AG09309 (cell line): ENCODE results near the gene CD164L2.

Experiments
- DNase-seq: peaks from one replicate; pipeline ENCODE4 v3.0.0-alpha.2; 2010; ENCODE audit warnings: low read depth
- H3K4me3 ChIP-seq: 2 replicates; pipeline ENCODE4 v1.5.1; 2011; ENCODE audit warnings: mild to moderate bottlenecking, low read depth, low read length, moderate library complexity; ENCODE audit not compliant: control insufficient read depth
- CTCF ChIP-seq: IDR thresholded peaks from 2 replicates; pipeline ENCODE4 v1.5.1; 2011; ENCODE audit warnings: mild to moderate bottlenecking, low read depth, low read length, inconsistent platforms; ENCODE audit not compliant: insufficient read depth, control insufficient read depth; ENCODE audit errors: missing control alignments

CD164L2 gene

GRCh38 chr1:27394925-27395324 is 11.8 kb upstream of the CD164L2 start:
- no peak for DNase-seq
- TF ChIP-seq CTCF: no peak

GRCh38 chr1:27394282-27394658 is 11.1 kb upstream of the CD164L2 start:
- DNase-seq: no peak
- no peak for TF ChIP-seq CTCF

More at GRCh38 chr1:27394925-27395324, 11.8 kb upstream of the CD164L2 start:
- H3K4me3 ChIP-seq: no peak overlapping the region

GRCh38 chr1:27393641-27394281 is 10.6 kb upstream of the CD164L2 start:
- DNase-seq: no peak
- H3K4me3 ChIP-seq: no peak overlapping the region
- TF ChIP-seq CTCF: no peak

More at GRCh38 chr1:27394282-27394658, 11.1 kb upstream of the CD164L2 start:
- no peak overlapping the region for H3K4me3 ChIP-seq

GRCh38 chr1:27392778-27393635 is 9.9 kb upstream of the CD164L2 start:
- H3K4me3 ChIP-seq: peak overlapping the region; percentile 68
- no peak for DNase-seq
- peak; percentile 34 for TF ChIP-seq CTCF

GRCh38 chr1:27392096-27392777 is 9.1 kb upstream of the CD164L2 start, which contains the start of gene GPR3:
Gene GPR3 (plus strand): TSS chr1:27392622. CDS start chr1:27393799, 1,177 bp downstream.
- peak within 1 kb of the TSS; percentile 68 for H3K4me3 ChIP-seq
- TF ChIP-seq CTCF: peak; percentile 61
- peak; percentile 41 for DNase-seq

- no peak for DNase-seq
Measured at GRCh38 chr1:27391511-27392095, 8.5 kb upstream of the CD164L2 start.

More at GRCh38 chr1:27391511-27392095, 8.5 kb upstream of the CD164L2 start:
- H3K4me3 ChIP-seq: peak overlapping the region; percentile 27
- TF ChIP-seq CTCF: no peak
